ENCODE results near the gene DECR2.

DNA sequence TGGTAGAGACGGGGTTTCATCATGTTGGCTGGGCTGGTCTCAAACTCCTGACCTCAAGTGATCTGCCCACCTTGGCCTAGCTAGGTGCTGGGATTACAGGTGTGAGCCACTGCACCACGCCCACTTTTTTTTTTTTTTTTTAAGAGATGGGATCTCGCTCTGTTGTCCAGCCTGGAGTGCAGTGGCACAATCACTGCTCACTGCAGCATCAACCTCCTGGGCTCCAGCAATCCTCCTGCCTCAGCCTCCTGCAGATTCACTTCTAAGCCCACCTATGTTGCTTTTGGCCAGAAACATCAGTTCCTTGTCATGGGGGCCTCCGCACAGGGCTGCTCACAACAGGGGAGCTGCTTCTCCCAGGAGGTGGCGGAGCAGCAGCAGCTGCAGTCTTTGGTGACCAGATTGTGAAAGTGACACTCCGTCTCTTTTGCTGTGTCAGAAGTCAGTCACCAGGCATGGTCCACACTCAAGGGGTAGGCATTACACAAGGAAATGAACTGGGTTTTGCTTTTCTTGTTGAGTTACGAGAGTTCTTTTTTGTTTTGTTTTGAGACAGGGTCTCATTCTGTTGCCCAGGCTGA is 9.1 kb upstream of the DECR2 start:
- TF ChIP-seq, protein P1, sequence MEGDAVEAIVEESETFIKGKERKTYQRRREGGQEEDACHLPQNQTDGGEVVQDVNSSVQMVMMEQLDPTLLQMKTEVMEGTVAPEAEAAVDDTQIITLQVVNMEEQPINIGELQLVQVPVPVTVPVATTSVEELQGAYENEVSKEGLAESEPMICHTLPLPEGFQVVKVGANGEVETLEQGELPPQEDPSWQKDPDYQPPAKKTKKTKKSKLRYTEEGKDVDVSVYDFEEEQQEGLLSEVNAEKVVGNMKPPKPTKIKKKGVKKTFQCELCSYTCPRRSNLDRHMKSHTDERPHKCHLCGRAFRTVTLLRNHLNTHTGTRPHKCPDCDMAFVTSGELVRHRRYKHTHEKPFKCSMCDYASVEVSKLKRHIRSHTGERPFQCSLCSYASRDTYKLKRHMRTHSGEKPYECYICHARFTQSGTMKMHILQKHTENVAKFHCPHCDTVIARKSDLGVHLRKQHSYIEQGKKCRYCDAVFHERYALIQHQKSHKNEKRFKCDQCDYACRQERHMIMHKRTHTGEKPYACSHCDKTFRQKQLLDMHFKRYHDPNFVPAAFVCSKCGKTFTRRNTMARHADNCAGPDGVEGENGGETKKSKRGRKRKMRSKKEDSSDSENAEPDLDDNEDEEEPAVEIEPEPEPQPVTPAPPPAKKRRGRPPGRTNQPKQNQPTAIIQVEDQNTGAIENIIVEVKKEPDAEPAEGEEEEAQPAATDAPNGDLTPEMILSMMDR (IDR thresholded peaks at IDR 0.05; ENCODE audit: low read depth, low read length, poor library complexity, severe bottlenecking): no peak
- TF ChIP-seq EZH2phosphoT487 (IDR thresholded peaks at IDR 0.05; ENCODE audit: borderline replicate concordance, low read length): no peak
